RWPE1 (cell line): Measurements from ENCODE around the gene TXLNG.
"Not testable (repeated sequence)": the region's sequence is repeated elsewhere in the genome, so short reads cannot be mapped to it uniquely, and the experiment has no call there.

Experiments used
- CTCF ChIA-PET: fragments of 350-600 bp; sonication (Branson Sonifier 250); formaldehyde crosslinking; extraction: SDS; loops from one replicate; lab custom pipeline; 2021; lab: Yijun Ruan, JAX
- POLR2A ChIA-PET: fragments of 400-600 bp; formaldehyde crosslinking; extraction: SDS; loops from one replicate; lab custom pipeline; 2020; ENCODE audit warnings: antibody characterized with exemption; ENCODE audit not compliant: low non-redundant PET; lab: Yijun Ruan, JAX
- DNase-seq: peaks from one replicate; pipeline ENCODE4 v3.0.0; 2012; ENCODE audit warnings: low spot score
- H3K27ac ChIP-seq: fragments of 450-650 bp; 2 replicates; pipeline ENCODE4 v1.5.1; 2017
- TF ChIP-seq, protein P1 (sequence below): fragments of 450-650 bp; conservative IDR thresholded peaks from 2 replicates; pipeline ENCODE4 v1.5.1; 2017; ENCODE audit warnings: low read depth, mild to moderate bottlenecking

The TXLNG gene

DNA sequence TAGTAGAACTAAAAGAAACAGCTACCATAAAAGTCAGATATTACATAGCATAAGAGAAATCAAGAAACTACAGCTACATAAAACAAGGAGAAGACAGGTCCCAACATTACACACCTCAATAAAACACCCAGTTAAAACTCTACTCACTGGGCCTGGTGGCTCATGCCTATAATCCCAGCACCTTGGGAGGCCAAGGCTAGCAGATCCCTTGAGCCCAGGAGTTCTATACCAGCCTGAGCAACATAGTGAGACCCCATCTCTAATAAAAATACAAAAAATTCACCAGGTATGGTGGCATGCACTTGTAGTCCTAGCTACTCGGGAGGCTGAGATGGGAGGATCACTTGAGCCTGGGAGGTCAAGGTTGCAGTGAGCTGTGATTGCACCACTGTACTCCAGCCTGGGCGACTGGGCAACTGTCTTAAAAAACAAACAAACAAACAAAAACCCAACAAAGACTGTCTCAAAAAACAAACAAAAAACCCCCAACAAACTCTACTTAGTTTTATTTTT is 15.2 kb upstream of the TXLNG start:
- no peak overlapping the region; the same call in 1 of the 2 replicates for H3K27ac ChIP-seq
- ChIA-PET CTCF (interaction anchor here (0.8 kb wide), 1 partner anchor 20 kb away, joined by 5 read pairs; no protein-coding TSS in a partner anchor), POLR2A (no interaction called here)
- DNase-seq: no peak
- TF ChIP-seq, protein P1, sequence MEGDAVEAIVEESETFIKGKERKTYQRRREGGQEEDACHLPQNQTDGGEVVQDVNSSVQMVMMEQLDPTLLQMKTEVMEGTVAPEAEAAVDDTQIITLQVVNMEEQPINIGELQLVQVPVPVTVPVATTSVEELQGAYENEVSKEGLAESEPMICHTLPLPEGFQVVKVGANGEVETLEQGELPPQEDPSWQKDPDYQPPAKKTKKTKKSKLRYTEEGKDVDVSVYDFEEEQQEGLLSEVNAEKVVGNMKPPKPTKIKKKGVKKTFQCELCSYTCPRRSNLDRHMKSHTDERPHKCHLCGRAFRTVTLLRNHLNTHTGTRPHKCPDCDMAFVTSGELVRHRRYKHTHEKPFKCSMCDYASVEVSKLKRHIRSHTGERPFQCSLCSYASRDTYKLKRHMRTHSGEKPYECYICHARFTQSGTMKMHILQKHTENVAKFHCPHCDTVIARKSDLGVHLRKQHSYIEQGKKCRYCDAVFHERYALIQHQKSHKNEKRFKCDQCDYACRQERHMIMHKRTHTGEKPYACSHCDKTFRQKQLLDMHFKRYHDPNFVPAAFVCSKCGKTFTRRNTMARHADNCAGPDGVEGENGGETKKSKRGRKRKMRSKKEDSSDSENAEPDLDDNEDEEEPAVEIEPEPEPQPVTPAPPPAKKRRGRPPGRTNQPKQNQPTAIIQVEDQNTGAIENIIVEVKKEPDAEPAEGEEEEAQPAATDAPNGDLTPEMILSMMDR: no peak

DNA sequence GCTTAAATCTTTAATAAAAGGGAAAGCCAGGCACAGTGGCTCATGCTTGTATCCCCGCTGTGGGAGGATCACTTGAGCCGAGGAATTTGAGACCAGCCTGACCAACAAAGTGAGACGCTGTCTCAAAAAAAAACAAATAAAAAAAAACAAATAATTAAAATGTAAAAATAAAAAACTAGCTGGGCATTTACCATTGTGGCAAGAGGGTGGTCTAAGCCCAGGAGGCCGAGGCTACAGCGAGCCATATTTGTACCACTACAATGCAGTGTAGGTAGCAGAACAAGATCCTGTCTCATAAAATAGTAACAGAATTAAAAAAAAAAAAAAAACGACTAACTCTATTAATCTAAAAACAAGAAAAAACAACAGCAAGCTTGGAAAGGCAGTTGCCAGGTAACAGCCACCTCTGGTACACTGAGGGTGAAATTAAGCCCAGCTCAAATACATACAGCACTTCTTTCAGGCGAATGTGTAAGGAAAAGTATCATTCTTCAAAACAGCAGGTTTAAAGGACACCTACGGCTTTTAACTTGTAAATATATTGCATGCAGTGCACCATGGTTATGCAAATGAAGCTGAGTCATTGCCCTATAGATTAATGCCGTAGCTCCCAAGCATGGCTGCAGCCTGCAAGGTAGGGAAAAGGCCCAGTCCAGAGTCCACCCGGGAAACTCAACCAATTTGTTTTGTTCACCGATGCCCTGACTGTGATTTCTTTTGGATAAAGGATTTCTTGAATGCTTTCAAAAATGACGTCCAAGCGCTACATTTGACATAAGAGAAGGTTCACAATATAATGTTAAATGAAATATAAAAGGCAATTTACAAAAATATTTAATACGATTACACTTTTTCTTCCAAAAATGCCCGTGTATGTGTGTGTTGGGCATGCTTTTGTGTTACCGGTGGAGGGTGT is 14.5 kb upstream of the TXLNG start:
- no peak overlapping the region; the same call in 1 of the 2 replicates for H3K27ac ChIP-seq
- TF ChIP-seq, protein P1: no peak
- CTCF ChIA-PET: interaction anchor here (0.8 kb wide), 1 partner anchor 19 kb away, joined by 5 read pairs; no protein-coding TSS in a partner anchor
- peak; percentile 40 for DNase-seq
- POLR2A ChIA-PET: interaction anchor here (1.0 kb wide), 1 partner anchor 53 kb away, joined by 4 read pairs; the partner anchor contains the start of gene SYAP1

DNA sequence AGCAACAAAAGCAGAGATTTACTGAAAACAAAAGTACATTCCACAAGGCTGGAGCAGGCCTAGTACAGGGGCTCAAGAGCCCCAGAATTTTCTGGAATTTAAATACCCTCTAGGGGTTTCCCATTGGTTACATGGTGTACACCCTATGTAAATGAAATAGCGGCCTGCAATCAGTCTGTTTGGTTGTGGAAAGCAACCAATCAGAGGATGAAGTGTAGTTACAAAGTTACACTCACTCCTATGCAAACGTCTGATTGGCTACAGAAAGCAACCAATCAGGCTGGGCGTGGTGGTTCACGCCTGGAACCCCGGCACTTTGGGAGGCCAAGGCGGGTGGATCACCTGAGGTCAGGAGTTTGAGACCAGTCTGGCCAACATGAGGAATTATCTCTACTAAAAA is 13.8 kb upstream of the TXLNG start:
- ChIA-PET POLR2A (interaction anchor here (1.0 kb wide), 1 partner anchor 53 kb away, joined by 4 read pairs; the partner anchor contains the start of gene SYAP1), CTCF (no interaction called here)
- no peak for DNase-seq
- H3K27ac ChIP-seq: no peak overlapping the region
- TF ChIP-seq, protein P1: no peak

DNA sequence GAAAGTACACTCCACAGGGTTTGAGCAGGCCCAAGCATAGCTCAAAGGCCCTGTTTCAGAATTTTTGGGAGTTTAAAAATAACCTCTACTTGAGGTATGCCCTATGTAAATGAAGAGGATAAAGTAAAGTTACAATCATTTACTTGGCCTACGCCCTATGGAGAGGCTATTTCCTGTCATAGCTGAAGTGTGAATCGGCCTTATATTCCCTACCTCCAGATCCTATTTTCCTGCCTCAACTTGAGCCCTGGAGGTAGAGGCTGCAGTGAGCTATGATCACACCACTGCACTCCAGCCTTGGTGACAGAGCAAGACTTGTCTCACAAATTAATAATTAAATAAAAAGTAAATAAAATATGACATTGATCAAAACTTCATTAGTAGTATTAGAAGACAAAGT is 11.5 kb upstream of the TXLNG start:
- DNase-seq: no peak
- ChIA-PET POLR2A (no interaction called here), CTCF (interaction anchor here (0.7 kb wide), 1 partner anchor 781 kb away, joined by 3 read pairs; no protein-coding TSS in a partner anchor)
- TF ChIP-seq, protein P1: no peak
- H3K27ac ChIP-seq: no peak overlapping the region; the same call in 1 of the 2 replicates

DNA sequence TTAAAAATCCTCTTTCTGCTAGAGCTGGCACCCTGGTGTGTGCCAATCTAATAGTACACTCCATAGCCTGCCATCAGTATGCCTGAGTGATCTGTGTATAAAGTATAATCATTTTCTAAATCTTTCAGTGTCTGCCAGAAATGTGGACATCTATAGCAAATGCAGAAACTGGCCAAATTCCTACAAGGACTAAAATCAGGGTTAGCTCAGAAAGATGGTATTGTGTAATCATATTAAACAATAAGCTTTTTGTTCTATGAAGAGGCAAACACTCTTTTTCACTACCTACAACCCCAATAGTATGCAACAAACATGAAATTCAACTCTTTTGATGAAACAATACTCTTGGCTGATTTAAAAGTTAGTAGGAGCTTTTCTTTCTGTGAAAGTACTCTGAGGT is 7.7 kb upstream of the TXLNG start:
- DNase-seq: no peak
- H3K27ac ChIP-seq: no peak overlapping the region
- TF ChIP-seq, protein P1: no peak
- POLR2A ChIA-PET: no interaction called here
- CTCF ChIA-PET: no interaction called here

- H3K27ac ChIP-seq: no peak overlapping the region
- DNase-seq: no peak
- CTCF ChIA-PET: no interaction called here
- TF ChIP-seq, protein P1: no peak
- POLR2A ChIA-PET: no interaction called here
Measured at GRCh38 chrX:16778993-16779392, 7.3 kb upstream of the TXLNG start.

DNA sequence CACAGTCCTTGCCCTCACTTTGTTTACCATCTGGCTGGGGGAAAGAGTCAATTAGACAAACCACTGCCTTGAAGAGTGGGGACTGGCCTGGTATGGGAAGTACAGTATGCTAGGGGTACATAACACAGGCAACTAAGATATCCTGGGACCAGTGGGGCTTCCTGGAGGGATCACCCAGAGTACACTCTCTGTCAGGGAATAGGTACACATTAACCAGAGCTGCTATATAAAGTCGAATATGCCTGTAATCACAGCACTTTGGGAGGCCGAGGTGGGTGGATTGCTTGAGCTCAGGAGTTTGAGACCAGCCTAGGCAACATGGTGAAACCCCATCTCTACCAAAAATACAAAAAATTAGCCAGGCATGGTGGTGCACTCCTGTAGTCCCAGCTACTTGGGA is 6.5 kb upstream of the TXLNG start:
- DNase-seq, H3K27ac ChIP-seq, POLR2A ChIA-PET, CTCF ChIA-PET: not testable (repeated sequence)
